Stimulated activated CD8-positive, alpha-beta memory T cell treated with anti-CD3 and anti-CD28 coated beads, Interleukin-12 subunit alpha, Interleukin-12 subunit beta, amount 100 ng/mL, for 4 hours (primary cell): Measurements from ENCODE around the gene LACTBL1.
"Not testable (repeated sequence)": the region's sequence is repeated elsewhere in the genome, so short reads cannot be mapped to it uniquely, and the experiment has no call there.

Experiments used
- DNase-seq: peaks from one replicate; pipeline ENCODE4 v3.0.0-alpha.2; 2020; ENCODE audit warnings: low read depth

Gene LACTBL1

GRCh38 chr1:22976461-22977243, 4.0 kb upstream of the LACTBL1 start:
- peak; percentile 3 for DNase-seq

- DNase-seq: no peak
These were observed 3.4 kb upstream of the LACTBL1 start for GRCh38 chr1:22976127-22976460.

DNA sequence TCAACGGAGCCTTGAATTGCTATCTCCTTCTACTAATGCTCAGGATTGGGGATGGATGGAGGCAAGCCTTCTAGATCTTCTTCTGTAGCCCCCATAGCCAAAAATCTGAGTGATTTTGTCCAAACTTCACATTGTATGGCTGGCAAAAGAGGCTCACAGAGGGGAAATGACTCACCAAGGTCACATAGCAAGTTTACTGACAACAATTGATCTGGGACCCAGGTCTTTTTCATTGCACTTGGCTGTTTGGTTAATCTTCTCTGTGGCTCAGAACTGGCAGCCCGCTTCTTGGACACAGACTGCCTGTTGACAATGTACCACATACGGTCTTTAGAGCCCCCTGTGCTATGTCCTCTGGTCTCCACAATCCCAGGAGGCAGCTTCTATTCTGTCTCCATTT, 3.0 kb upstream of the LACTBL1 start:
- no peak for DNase-seq

DNA sequence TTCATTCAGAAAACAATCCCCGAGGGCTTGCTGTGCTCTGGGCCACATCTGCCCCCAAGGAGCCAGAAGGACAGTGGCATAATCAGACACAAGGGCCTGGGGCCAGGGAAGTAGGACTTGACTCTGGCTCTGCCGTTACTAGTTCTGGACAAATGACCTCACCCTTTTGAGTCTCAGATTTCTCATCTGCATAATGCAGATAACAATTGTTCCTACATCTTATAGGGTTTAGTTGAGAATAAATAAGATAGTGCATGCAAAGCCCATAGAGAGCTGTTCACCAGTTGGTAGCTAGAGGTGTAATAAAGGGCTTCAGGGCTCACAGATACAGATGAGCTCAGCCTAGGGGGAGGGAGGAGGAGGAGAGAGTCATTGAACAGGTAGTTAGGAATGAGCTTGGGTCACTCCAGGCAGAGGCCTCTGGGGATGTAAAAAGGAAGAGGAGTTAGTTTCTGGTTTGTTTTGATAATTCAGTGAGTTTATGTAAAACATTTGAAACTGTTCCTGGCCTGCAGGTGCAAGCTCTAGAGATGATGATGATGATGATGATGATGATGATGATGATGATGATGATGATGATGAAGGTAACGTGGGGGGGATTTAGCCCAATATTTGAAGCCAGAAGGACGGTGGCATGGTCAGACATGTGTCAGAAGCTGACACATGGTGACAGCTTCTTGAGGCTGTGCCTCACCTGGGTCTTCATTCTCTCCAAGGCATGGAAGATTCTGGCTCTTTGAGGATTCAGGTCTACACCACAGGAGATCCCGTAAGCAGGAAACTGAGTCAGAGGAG, 858 bp downstream of the LACTBL1 start:
- DNase-seq: no peak

- no peak for DNase-seq
These were observed 1.5 kb downstream of the LACTBL1 start for GRCh38 chr1:22971161-22971560.

GRCh38 chr1:22970096-22970495, 2.6 kb downstream of the LACTBL1 start:
- DNase-seq: no peak

DNA sequence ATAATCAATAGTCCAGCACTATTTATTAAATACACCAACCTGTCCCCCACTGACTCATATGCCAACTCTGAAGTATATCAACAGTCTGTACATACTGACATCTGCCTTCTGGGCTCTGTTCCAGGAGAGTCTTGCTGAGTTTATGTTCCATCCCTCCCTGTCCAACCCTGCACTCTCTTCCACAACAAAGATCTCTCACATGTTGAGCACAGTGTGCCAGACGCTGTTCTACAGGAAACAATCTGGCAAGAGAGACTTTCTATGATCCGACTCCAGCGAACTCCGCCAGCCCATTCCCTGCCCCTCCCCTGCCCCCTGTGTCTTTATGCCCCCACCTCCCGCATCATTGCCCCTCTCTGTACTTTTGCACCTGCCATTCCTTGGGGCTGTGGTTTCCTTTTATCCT, 3.4 kb downstream of the LACTBL1 start:
- DNase-seq: no peak

- DNase-seq: no peak
These were observed 4.8 kb downstream of the LACTBL1 start for GRCh38 chr1:22967833-22968232.

DNA sequence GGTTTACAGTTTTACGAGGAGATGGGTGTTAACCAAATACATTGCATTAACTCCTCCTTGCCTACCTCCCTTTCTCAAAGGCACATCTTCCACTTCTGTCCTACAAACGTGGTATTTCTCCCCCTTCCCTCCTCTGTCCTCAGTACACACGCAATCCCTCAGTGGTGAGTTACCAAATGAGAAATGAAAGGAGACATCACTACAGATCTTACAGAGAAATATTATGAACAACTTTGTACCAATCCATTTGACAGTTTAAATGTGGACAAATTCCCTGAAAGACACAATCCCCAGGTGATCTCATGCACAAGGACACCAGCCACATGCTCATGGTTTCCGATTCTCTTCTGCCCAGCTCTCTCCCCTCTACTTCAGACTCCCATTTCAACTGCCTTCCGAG, 6.4 kb downstream of the LACTBL1 start:
- DNase-seq: no peak

DNA sequence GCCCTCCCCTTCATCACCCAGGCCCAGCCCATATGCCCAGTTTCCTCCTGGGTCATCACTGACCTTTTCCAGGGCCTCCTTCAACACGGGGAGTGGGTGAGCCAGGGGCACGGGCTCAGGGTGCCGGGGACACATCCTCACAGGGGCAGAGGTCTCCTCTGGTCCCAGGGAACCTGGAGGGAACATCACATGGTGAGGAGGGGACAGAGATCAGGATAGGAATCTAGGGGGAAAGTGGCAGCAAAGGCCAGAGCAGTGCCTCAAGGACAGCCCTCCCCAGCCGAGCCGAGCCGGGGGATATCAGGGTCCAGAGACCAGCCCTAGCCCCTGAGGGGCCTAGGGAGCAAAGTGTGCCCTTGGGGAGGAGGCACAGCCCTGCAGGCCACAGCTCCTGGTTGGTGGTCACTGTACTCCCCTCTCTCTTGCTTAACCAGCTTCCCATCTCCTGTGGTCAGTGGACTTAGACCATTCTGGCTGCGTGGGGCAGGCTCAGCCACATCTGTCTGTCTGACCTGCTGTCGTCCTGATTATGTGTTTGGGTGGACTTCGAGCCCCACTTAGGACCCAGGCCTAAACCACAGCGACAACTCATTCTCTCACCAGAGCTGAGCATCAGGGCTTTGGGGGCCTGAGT, 9.5 kb downstream of the LACTBL1 start:
- DNase-seq: no peak

DNA sequence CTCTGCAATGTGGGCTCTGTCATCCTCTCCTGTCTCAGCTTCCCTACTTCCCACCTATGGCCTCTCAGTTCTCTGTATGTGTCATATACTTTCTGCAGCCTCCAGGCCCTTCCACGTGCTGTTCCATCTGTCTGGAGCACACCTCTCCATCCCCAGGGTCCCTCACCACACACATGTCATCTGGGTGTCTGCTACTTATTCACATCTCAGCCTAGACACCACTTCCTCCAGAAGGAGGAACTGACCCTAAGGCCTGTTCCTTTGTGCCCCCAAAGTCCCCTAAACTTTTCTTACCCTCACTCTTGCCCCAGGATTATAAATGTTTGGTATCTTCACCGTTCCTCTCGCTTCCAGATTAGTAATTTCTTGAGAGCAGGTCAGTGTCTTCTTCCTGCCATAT, 10.1 kb downstream of the LACTBL1 start:
- DNase-seq: no peak

DNA sequence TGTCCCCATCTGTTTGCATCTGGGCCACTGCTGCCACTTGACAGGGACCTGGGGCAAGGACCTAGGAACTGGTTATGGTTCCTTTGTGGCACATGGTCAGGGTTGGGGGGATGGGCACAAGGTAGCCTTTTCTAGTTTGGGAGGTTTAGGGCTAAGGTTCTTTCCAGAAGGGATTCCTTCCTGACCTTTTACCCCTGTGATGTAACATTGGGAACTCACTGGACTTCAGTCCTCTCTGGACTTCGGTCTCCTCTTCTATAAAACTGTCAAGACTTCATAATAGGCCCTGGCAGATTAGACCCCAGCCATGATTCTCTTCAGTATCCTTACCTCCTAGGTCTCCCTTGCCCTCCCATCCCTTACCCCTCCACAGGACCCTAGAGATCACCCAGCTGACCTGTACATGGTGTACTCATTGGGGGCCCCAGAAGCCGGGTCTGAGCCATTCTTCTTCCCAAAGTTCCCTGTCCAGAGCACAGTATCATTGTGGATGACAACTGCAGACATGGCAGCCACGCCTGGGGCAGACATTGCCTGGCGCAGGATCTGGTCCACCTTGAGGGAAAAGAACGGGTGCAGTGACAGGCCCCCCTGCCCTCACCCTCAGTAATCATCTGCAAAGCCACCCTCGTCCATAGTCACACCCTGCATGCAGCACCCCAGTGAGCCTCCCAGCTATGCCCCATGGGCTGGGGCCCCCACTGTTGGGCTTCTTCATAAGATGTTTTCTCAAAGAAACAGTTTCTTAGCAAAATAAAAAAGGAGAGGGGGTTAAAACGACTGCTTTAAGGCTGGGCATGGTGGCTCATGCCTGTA, 12.9 kb downstream of the LACTBL1 start:
- DNase-seq: no peak

GRCh38 chr1:22958556-22958955, 14.1 kb downstream of the LACTBL1 start:
- DNase-seq: no peak

DNA sequence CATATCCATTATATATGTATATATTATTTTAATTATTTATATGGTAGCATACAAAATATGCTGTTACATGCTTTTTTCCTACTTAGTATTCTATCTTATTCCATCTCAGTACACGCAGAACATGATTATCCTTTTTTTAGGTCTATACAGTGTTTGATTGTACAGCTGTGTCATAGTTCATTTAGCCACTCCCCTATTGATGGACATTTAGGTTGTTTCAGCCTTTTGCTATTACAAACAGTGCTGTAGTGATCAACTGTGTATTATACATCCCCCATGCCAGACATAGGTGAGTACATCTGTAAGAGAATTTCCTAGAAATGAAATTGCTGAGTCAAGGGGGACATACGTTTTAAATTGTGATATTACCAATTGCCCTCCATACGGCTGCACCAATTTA, 15.6 kb downstream of the LACTBL1 start:
- DNase-seq: no peak

DNA sequence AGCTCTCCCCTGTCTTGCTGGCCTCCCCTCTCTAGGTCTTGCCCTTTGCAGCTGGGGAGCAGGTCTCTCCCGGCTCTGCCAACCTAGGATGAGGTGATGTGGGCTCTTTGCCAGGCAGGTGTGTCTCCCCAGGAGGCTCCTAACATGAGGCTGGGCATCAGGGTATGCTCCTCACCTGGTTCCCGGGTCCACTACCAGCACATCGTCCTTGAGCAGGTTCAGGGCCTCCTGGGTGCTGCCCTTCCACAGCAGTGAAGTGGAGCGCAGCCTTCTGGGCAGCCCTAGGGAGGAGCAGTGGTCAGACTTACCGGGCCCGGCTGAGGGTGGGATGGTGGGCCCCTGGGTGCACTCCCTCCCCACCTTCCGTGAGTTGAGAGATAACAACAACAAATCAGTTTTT, 17.5 kb downstream of the LACTBL1 start:
- no peak for DNase-seq

DNA sequence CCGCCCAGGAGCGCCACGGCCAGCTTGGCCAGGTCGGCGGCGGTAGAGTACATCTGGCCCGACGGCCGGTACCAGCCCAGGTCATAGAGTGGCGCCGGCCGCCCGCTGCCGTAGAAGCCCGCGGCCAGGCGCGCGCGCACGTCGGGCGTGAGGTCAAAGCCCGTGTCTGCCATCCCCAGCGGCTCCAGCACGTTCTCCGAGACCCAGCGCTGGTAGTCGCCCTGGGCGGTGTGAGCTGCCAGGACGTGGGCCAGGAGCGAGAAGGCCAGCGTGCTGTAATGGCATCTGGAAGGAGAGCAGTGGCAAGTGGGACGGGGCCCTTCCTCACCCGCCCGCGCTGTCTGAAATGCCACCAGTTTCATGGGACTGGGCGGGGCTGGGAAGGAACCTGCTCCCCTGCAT, 18.9 kb downstream of the LACTBL1 start:
- no peak for DNase-seq

DNA sequence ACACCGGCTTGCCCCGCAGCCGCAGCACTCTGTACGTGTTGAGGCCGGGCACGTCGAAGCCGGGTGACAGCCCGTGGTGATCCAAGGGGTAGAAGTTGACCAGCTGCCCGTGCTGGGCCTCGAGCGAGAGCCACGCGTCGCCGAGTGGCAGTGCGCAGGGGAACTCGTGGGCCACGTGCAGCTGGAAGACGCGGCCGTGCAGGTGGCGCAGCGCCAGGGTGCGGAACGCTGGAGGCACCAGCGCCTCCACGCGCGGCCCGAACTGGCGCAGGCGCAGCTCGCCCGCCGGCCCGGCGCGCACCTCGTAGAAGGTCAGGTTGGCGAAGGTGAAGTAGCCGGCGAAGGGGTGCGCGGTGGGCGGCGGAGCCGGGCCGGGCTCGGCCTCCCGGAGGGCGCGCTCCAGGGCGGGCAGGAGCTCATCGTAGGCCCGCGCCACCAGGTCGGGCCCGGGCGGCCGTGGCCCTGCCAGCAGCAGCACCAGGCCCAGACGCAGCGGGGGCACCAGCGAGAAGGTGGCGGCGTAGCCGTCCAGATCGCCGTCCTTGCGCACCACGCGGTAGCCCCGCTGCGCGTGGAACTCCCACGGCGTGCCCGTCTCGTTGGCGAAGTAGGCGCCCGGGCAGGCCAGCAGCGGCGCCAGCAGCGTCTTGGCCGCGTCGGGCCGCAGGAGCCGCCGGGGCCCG, 19.5 kb downstream of the LACTBL1 start:
- DNase-seq: no peak

- DNase-seq: no peak
These were observed 20.0 kb downstream of the LACTBL1 start for GRCh38 chr1:22952694-22953056.

- DNase-seq: no peak
These were observed 20.9 kb downstream of the LACTBL1 start for GRCh38 chr1:22951796-22952195.

GRCh38 chr1:22949822-22950331, 22.8 kb downstream of the LACTBL1 start:
- no peak for DNase-seq

GRCh38 chr1:22945171-22945570, 27.5 kb downstream of the LACTBL1 start:
- not testable (repeated sequence) for DNase-seq
